ENCODE data around the gene GSAP.

- TF ChIP-seq CTCF (IDR thresholded peaks at IDR 0.05; ENCODE audit: low read depth, low read length) (no peak), POLR2A (IDR thresholded peaks at IDR 0.05; ENCODE audit: extremely low read depth, insufficient read length) (no peak)
Observed at GRCh38 chr7:77425101-77426051, 9.2 kb upstream of the GSAP start.
